ENCODE measurements around the gene IDH2. TPM values are rescaled to one million over a fixed set of nuclear protein-coding genes. Genes with fewer than 3 reads are reported as not detected.

IDH2 gene
- total RNA-seq, 1 donor from 2014 or later, result 149 TPM

DNA sequence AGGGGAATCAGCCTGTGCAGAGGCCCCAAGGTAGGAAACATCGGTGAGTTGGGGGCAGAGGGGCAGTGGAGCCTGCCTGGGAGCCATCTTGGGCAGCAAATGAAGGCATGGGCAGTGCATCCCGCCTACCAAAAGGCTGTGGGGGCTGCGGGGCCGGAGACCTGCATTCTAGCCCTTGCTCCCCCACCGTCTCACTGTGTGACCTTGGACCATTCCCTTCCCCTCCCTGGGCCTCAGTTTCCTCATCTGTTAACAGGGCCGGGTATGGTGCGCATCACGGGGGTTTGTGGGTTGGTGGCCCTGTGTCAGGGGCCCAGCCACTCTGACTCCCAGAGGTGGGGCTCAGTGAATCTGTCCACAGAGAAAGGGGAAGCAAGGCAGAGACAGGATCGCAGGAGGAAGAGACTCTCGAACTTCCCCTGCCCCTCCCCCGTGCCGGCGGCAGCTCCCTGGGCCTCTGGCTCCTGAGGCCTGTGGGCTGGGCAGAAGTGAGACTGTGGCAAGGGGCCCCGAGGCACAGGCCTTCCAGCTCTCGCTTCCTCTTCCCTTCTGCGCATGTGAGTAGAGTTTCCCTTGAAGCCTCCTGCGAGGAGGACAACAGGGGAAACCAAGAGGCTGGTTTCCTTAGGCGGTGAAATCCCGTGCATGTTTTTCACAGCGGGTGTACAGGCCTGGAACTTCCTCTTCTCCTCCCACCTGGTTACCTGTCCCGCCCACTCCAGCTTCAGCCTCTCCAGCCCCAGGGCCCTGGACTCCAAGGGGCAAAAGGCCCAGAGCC, 42.9 kb downstream of the IDH2 start:
- Mint-ChIP-seq H3K9me3 (ENCODE audit: unreplicated experiment) (peaks cover 8% of the 10 kb centered on the region), H3K27me3 (ENCODE audit: unreplicated experiment) (peaks cover 7% of the 10 kb centered on the region), H3K4me3 (ENCODE audit: unreplicated experiment) (no peak overlapping the region), H3K27ac (ENCODE audit: unreplicated experiment) (no peak overlapping the region), H3K36me3 (ENCODE audit: unreplicated experiment) (no peaks in the 10 kb centered on the region), H3K4me1 (ENCODE audit: low read depth, unreplicated experiment) (peaks cover 15% of the 10 kb centered on the region)
- no peak for DNase-seq
- TF ChIP-seq, protein P1, sequence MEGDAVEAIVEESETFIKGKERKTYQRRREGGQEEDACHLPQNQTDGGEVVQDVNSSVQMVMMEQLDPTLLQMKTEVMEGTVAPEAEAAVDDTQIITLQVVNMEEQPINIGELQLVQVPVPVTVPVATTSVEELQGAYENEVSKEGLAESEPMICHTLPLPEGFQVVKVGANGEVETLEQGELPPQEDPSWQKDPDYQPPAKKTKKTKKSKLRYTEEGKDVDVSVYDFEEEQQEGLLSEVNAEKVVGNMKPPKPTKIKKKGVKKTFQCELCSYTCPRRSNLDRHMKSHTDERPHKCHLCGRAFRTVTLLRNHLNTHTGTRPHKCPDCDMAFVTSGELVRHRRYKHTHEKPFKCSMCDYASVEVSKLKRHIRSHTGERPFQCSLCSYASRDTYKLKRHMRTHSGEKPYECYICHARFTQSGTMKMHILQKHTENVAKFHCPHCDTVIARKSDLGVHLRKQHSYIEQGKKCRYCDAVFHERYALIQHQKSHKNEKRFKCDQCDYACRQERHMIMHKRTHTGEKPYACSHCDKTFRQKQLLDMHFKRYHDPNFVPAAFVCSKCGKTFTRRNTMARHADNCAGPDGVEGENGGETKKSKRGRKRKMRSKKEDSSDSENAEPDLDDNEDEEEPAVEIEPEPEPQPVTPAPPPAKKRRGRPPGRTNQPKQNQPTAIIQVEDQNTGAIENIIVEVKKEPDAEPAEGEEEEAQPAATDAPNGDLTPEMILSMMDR (IDR thresholded peaks at IDR 0.05; ENCODE audit: partially characterized antibody, unreplicated experiment), result no peak

DNA sequence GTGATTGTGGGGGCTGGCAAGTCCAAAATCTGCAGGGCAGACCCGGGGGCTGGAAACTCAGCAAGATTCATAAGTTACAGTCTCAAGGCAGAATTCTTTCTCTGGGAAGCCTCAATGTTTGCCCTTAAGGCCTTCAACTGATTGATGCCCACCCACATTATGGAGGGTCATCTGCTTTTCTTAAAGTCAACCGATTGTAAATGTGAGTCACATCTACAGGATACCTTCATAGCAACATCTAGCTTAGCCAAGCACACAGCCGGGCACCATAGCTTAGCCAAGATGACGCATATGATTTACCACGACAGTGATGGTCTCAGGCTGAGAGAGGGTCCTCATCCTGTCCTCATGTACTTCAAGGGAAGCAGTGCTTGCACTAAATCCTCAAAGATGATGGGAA, 43.5 kb downstream of the IDH2 start:
- no peak overlapping the region for H3K4me3 Mint-ChIP-seq (ENCODE audit: unreplicated experiment)
- no peaks in the 10 kb centered on the region for H3K36me3 Mint-ChIP-seq (ENCODE audit: unreplicated experiment)
- H3K9me3 Mint-ChIP-seq (ENCODE audit: unreplicated experiment), result peaks cover 6% of the 10 kb centered on the region
- no peak overlapping the region for H3K27ac Mint-ChIP-seq (ENCODE audit: unreplicated experiment)
- H3K27me3 Mint-ChIP-seq (ENCODE audit: unreplicated experiment), result peaks cover 7% of the 10 kb centered on the region
- TF ChIP-seq, protein P1 (IDR thresholded peaks at IDR 0.05; ENCODE audit: partially characterized antibody, unreplicated experiment), result no peak
- no peak for DNase-seq
- H3K4me1 Mint-ChIP-seq (ENCODE audit: low read depth, unreplicated experiment), result peaks cover 21% of the 10 kb centered on the region

DNA sequence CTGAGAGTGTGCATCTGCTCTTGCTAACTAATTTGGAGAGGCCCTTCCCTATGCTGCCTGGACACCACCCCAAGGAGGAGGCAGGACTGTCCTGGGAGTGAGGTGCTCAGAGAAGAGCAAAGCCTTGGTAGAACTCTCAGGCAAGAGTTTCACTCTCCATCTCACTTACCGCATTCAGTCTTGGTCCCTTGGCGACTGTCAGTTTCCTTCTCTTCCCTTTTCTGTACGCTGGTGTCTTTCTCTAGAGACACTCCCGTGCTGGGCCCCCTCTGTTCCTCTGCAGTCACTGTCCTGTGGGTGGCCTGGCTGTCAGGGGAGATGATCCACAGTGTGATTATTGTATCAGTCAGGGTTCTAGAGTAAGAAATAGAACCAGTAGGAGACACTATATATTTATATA, 44.0 kb downstream of the IDH2 start:
- Mint-ChIP-seq H3K4me3 (ENCODE audit: unreplicated experiment) (no peak overlapping the region), H3K27ac (ENCODE audit: unreplicated experiment) (no peak overlapping the region), H3K36me3 (ENCODE audit: unreplicated experiment) (no peaks in the 10 kb centered on the region), H3K27me3 (ENCODE audit: unreplicated experiment) (peaks cover 7% of the 10 kb centered on the region), H3K9me3 (ENCODE audit: unreplicated experiment) (peaks cover 5% of the 10 kb centered on the region), H3K4me1 (ENCODE audit: low read depth, unreplicated experiment) (peaks cover 22% of the 10 kb centered on the region)
- DNase-seq, result no peak
- TF ChIP-seq, protein P1 (IDR thresholded peaks at IDR 0.05; ENCODE audit: partially characterized antibody, unreplicated experiment), result no peak

DNA sequence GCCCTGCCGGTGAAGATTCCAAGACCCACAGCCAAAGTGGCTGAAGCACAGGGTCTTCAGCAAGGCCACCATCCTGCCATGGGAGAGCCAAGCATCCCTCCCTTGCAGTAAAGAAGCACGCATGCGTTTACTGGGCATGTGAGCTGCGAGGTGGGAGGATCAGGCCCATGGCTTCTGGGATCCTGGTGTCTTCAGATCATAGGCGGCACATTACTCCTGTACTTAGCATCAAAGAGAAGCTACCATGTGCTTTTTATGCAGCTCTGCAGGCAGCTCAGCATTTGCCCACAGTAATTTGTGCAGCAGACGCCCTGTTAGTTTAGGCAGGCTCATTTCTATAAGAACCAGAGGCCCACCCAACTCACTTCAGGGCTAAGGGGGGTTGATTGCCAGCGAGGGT, 45.7 kb downstream of the IDH2 start:
- Mint-ChIP-seq H3K27ac (ENCODE audit: unreplicated experiment) (no peak overlapping the region), H3K9me3 (ENCODE audit: unreplicated experiment) (peaks cover 7% of the 10 kb centered on the region), H3K36me3 (ENCODE audit: unreplicated experiment) (no peaks in the 10 kb centered on the region), H3K4me1 (ENCODE audit: low read depth, unreplicated experiment) (peaks cover 13% of the 10 kb centered on the region), H3K4me3 (ENCODE audit: unreplicated experiment) (no peak overlapping the region), H3K27me3 (ENCODE audit: unreplicated experiment) (peaks cover 7% of the 10 kb centered on the region)
- no peak for DNase-seq
- TF ChIP-seq, protein P1 (IDR thresholded peaks at IDR 0.05; ENCODE audit: partially characterized antibody, unreplicated experiment), result no peak

DNA sequence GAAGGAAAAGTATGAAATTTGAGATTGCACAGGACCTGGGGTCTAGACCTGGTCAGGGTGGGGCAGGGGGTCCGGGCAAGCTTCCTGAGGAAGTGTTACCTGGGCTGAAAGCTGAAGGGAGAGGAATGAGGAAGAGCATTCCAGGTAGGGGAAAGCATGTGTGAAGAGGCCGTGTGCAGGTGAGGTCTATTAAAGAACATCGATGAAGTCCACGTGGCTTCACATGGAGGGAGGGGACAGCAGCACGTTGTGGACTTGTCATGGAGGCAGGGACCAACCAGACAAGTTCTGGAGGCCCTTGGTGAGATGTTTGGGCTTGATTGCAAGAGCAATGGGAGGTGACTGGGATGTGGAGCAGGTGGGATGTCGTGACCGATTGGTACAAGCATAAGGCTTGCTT, 47.1 kb downstream of the IDH2 start:
- peaks cover 10% of the 10 kb centered on the region for H3K27me3 Mint-ChIP-seq (ENCODE audit: unreplicated experiment)
- peaks cover 9% of the 10 kb centered on the region for H3K9me3 Mint-ChIP-seq (ENCODE audit: unreplicated experiment)
- TF ChIP-seq, protein P1 (IDR thresholded peaks at IDR 0.05; ENCODE audit: partially characterized antibody, unreplicated experiment), result no peak
- H3K4me3 Mint-ChIP-seq (ENCODE audit: unreplicated experiment), result no peak overlapping the region
- peaks cover 16% of the 10 kb centered on the region for H3K4me1 Mint-ChIP-seq (ENCODE audit: low read depth, unreplicated experiment)
- no peak for DNase-seq
- no peak overlapping the region for H3K27ac Mint-ChIP-seq (ENCODE audit: unreplicated experiment)
- no peaks in the 10 kb centered on the region for H3K36me3 Mint-ChIP-seq (ENCODE audit: unreplicated experiment)
